Measurements from ENCODE around the gene TMEM134. TPM values are rescaled to one million over a fixed set of nuclear protein-coding genes. Genes with fewer than 3 reads are reported as not detected.

The TMEM134 gene
- total and polyA plus RNA-seq, 7 donors: 57.1 to 121 (median 81.7) TPM

- Histone ChIP-seq H3K4me1 (peaks cover 47% of the 10 kb centered on the region), H3K27me3 (ENCODE audit: insufficient read depth in 3 of 3, low read length in 2 of 3) (no peaks in the 10 kb centered on the region), H3K36me3 (ENCODE audit: insufficient read depth in 1 of 2, low read depth in 1 of 2) (no peaks in the 10 kb centered on the region), H3K27ac (peak overlapping the region; percentile 95), H3K9me3 (no peaks in the 10 kb centered on the region), H3K4me3 (peak overlapping the region; percentile 68)
- 42 to 56% (median 49%) methylated on average over 21 of the region's 21 CpGs for WGBS, 3 donors
- no peak for TF ChIP-seq CTCF (IDR thresholded peaks at IDR 0.05)
- intact Hi-C loops (cut with DNase I): loop anchor here in 1 of 2 donors (2.0 kb wide), 1 partner anchor 17 kb away; no protein-coding TSS in a partner anchor
- DNase-seq (no peak), ATAC-seq (no peak)
Observed at GRCh38 chr11:67419325-67420049, 49.6 kb downstream of the TMEM134 start.

DNA sequence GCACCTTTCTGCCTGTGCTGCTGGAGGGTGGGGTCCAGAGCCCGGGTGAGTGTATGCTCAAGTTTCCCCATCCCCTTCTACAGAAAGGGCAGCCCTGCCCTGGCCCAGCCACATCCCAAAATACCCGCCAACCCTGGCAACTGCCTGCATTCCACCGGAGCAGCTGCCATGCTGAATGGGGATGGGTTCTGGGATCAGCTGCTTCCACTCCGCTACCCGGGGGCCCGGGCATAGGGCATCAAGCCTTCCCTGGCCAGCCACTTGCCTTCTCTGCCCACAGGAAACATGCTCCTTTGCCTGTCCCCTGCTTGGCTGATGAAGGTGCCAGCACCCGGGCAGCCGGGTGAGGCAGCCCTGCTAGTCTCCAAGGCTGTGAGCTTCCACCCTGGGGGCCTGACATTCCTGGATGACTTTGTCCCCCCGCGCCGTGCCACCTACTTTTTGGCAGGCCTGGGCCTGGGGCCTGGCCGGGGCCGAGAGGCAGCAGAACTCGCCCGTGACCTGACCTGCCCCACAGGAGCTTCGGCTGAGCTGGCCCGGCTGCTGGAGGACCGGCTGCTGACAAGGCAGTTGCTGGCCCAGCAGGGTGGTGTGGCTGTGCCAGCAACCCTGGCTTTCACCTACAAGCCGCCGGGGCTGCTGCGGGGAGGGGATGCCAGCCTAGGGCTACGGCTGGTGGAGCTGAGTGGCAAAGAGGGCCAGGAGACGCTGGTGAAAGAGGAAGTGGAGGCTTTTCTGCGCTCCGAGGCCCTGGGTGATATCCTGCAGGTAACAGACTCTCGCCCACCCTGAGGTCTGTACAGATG, 50.4 kb downstream of the TMEM134 start:
- Histone ChIP-seq H3K4me1 (peaks cover 47% of the 10 kb centered on the region), H3K27ac (peak overlapping the region; percentile 95), H3K4me3 (peak overlapping the region; percentile 68), H3K36me3 (ENCODE audit: insufficient read depth in 1 of 2, low read depth in 1 of 2) (no peaks in the 10 kb centered on the region), H3K27me3 (ENCODE audit: insufficient read depth in 3 of 3, low read length in 2 of 3) (no peaks in the 10 kb centered on the region), H3K9me3 (no peaks in the 10 kb centered on the region)
- ATAC-seq (peak; percentile 50 to 71 (median 70)), DNase-seq (peak; percentile 60 to 82)
- intact Hi-C loops (cut with DNase I): loop anchor here in 1 of 2 donors (2.0 kb wide), 1 partner anchor 16 kb away; no protein-coding TSS in a partner anchor
- no peak for TF ChIP-seq CTCF (IDR thresholded peaks at IDR 0.05)
- WGBS, 3 donors: 21 to 40% (median 31%) methylated on average over 25 to 26 of the region's 26 CpGs

GRCh38 chr11:67417425-67417824, 51.6 kb downstream of the TMEM134 start:
- intact Hi-C loops (cut with DNase I): no loop called here
- Histone ChIP-seq H3K27me3 (ENCODE audit: insufficient read depth in 3 of 3, low read length in 2 of 3) (peaks cover 0 to 2% (median 0%) of the 10 kb centered on the region in 3 donors), H3K27ac (peak overlapping the region; percentile 95), H3K4me1 (peaks cover 47% of the 10 kb centered on the region), H3K9me3 (no peaks in the 10 kb centered on the region), H3K36me3 (ENCODE audit: insufficient read depth in 1 of 2, low read depth in 1 of 2) (no peaks in the 10 kb centered on the region), H3K4me3 (no peak overlapping the region)
- 26 to 62% (median 28%) methylated on average over 10 to 12 of the region's 12 CpGs for WGBS, 3 donors
- ATAC-seq (no peak), DNase-seq (no peak)
- no peak for TF ChIP-seq CTCF (IDR thresholded peaks at IDR 0.05)

DNA sequence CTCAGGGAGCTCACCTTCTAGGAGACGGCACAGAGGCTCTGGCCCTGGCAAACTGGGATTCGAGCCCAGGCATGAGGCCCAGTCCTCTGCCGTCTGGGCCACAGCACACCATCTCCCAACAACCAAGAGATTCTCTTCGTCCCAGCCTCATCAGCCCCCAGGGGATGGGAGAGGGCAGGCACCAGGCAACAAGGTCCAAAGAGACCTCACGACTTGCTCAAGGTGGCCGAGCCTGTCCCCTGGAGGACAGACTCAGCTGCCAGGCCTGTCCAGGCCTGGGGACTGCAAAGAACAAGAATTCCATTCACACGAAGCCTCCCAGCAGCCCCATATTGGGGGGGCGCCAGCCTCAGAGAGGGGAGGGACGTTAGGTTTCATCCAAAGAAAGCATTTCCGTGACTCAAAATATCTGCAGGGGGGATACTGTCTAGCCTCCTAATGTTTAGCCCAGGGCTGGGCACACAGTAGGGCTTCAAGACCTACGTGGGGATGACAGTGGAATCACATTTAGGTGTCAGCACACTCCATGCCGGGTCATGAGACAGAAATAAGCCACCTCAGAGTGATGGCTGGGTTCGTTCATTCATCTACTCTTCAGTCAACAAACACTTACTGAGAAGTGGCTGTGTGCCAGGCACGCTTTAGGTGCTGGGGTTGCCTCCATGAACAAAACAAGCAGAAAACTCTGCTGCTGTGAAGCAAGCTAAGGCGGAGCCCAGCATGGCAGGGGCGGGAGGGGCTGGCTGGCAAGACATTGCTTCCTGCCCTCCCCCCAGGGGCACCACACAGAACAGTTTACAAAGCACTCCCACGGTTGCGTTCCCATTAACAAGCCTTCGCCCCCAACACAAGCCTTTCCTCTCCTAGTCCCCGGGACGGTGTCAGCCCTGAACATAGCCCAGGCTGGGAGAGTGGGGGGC, 52.4 kb downstream of the TMEM134 start:
- Histone ChIP-seq H3K36me3 (ENCODE audit: insufficient read depth in 1 of 2, low read depth in 1 of 2) (no peaks in the 10 kb centered on the region), H3K27me3 (ENCODE audit: insufficient read depth in 3 of 3, low read length in 2 of 3) (peaks cover 0 to 2% (median 0%) of the 10 kb centered on the region in 3 donors), H3K4me3 (peak overlapping the region; percentile 66), H3K4me1 (peaks cover 47% of the 10 kb centered on the region), H3K9me3 (no peaks in the 10 kb centered on the region), H3K27ac (peak overlapping the region; percentile 95)
- TF ChIP-seq CTCF (IDR thresholded peaks at IDR 0.05): no peak
- intact Hi-C loops (cut with DNase I): no loop called here
- ATAC-seq: no peak
- 26 to 38% (median 35%) methylated on average over 21 of the region's 21 CpGs for WGBS, 3 donors
- DNase-seq: no peak

Data from psoas muscle (tissue), 8 donors.